ENCODE measurements around the gene EN2. TPM values are rescaled to one million over a fixed set of nuclear protein-coding genes. Genes with fewer than 3 reads are reported as not detected.

Gene EN2
- polyA plus RNA-seq, 2 of the 4 experiments (the other 2 are of a cell fraction), result 0.53 to 0.54 TPM

GRCh38 chr7:155450558-155450969 lies 7.4 kb upstream of the EN2 start:
- WGBS (ENCODE audit: missing lambda C conversion rate), result 12% methylated on average over 15 of the region's 24 CpGs
- peak in 1 of 2 experiments; percentile 5; a peak in 2 of 6 replicates for ATAC-seq
- no peak overlapping the region for H3K27ac ChIP-seq
- H3K4me3 ChIP-seq, result no peak overlapping the region; the same call in 2 of the 3 replicates
- no peak for DNase-seq (ENCODE audit: low read depth in 1 of 2, low spot score in 1 of 2)
- ChIA-PET POLR2A (no interaction called here), CTCF (interaction anchor here (0.6 to 1.5 kb wide), 3 partner anchors 71 to 523 kb away, joined by 3 read pairs; no protein-coding TSS in a partner anchor)
- FAIRE-seq, result no peak
- no peaks in the 10 kb centered on the region for H3K9me3 ChIP-seq
- no peak for TF ChIP-seq POLR2A (IDR thresholded peaks at IDR 0.05; ENCODE audit: low read length)
- no peak for TF ChIP-seq TFCP2L1 (CRISPR knock-in tag; IDR thresholded peaks at IDR 0.05)
- no peak for TF ChIP-seq RARB (CRISPR knock-in tag; IDR thresholded peaks at IDR 0.05)
- no peak for TF ChIP-seq BCL3 (IDR thresholded peaks at IDR 0.05)
- no peak for TF ChIP-seq EHMT2 (IDR thresholded peaks at IDR 0.05; ENCODE audit: low read depth)
- no peak for TF ChIP-seq ESRRA (IDR thresholded peaks at IDR 0.05; ENCODE audit: borderline replicate concordance, low read length)
- TF ChIP-seq MAFK (IDR thresholded peaks at IDR 0.05; ENCODE audit: partially characterized antibody), result no peak
- TF ChIP-seq BHLHE40 (IDR thresholded peaks at IDR 0.05; ENCODE audit: low read depth, low read length), result no peak
- TF ChIP-seq EHF (CRISPR knock-in tag; IDR thresholded peaks at IDR 0.05), result no peak
- TF ChIP-seq TP53 (CRISPR knock-in tag; IDR thresholded peaks at IDR 0.05), result no peak
- no peak for TF ChIP-seq PHF8 (IDR thresholded peaks at IDR 0.05; ENCODE audit: borderline replicate concordance, low read depth)
- TF ChIP-seq HDAC2 (IDR thresholded peaks at IDR 0.05), result no peak
- no peak for TF ChIP-seq HMGXB4 (CRISPR knock-in tag; IDR thresholded peaks at IDR 0.05; ENCODE audit: borderline replicate concordance)
- peak overlapping the region; percentile 46 for H3K4me2 ChIP-seq
- peaks cover 16% of the 10 kb centered on the region; the same call in 2 of the 3 replicates for H3K4me1 ChIP-seq

- ChIA-PET POLR2A (no interaction called here), CTCF (interaction anchor here (0.6 kb wide), 1 partner anchor 228 kb away, joined by 3 read pairs; no protein-coding TSS in a partner anchor)
- H3K4me1 ChIP-seq, result peaks cover 16% of the 10 kb centered on the region; the same call in 2 of the 3 replicates
- ATAC-seq, result no peak; a peak in 1 of 6 replicates
- 35% methylated on average over 45 of the region's 46 CpGs for WGBS (ENCODE audit: missing lambda C conversion rate)
- H3K4me3 ChIP-seq, result no peak overlapping the region; the same call in 2 of the 3 replicates
- no peak for DNase-seq (ENCODE audit: low read depth in 1 of 2, low spot score in 1 of 2)
- no peak for TF ChIP-seq HOXA7 (CRISPR knock-in tag; IDR thresholded peaks at IDR 0.05)
- no peak for TF ChIP-seq EHF (CRISPR knock-in tag; IDR thresholded peaks at IDR 0.05)
- TF ChIP-seq HDAC2 (IDR thresholded peaks at IDR 0.05), result no peak
- no peak for TF ChIP-seq MAZ (IDR thresholded peaks at IDR 0.05; ENCODE audit: borderline replicate concordance, low read depth, low read length)
- no peak for TF ChIP-seq USF2 (IDR thresholded peaks at IDR 0.05)
- peak overlapping the region; percentile 46 for H3K4me2 ChIP-seq
- FAIRE-seq, result no peak
- no peak overlapping the region for H3K27ac ChIP-seq
- no peaks in the 10 kb centered on the region for H3K9me3 ChIP-seq
These were observed 6.7 kb upstream of the EN2 start for GRCh38 chr7:155450970-155451801.

GRCh38 chr7:155451840-155452239 lies 6.1 kb upstream of the EN2 start:
- DNase-seq (ENCODE audit: low read depth in 1 of 2, low spot score in 1 of 2) (no peak), ATAC-seq (no peak), FAIRE-seq (no peak)
- ChIA-PET POLR2A (no interaction called here), CTCF (interaction anchor here (1.3 kb wide), 1 partner anchor 15 kb away, joined by 3 read pairs; no protein-coding TSS in a partner anchor)
- Histone ChIP-seq H3K9me3 (no peaks in the 10 kb centered on the region), H3K4me2 (no peak overlapping the region; the same call in 2 of the 3 replicates), H3K4me1 (peaks cover 16% of the 10 kb centered on the region; the same call in 2 of the 3 replicates), H3K27ac (no peak overlapping the region), H3K4me3 (no peak overlapping the region)
- 53% methylated on average over 9 of the region's 9 CpGs for WGBS (ENCODE audit: missing lambda C conversion rate)
- TF ChIP-seq CHD4 (IDR thresholded peaks at IDR 0.05; ENCODE audit: borderline replicate concordance) (no peak), BHLHE40 (IDR thresholded peaks at IDR 0.05; ENCODE audit: low read depth, low read length) (no peak), ATOH8 (CRISPR knock-in tag; IDR thresholded peaks at IDR 0.05; ENCODE audit: low read depth) (no peak), TFCP2L1 (CRISPR knock-in tag; IDR thresholded peaks at IDR 0.05) (no peak), ZC3H11A (IDR thresholded peaks at IDR 0.05) (no peak), HDAC2 (IDR thresholded peaks at IDR 0.05) (no peak), KDM5A (IDR thresholded peaks at IDR 0.05) (no peak), MYC (IDR thresholded peaks at IDR 0.05; ENCODE audit: borderline replicate concordance, low read length) (no peak), ZSCAN20 (CRISPR knock-in tag; IDR thresholded peaks at IDR 0.05) (no peak), POLR2A (IDR thresholded peaks at IDR 0.05; ENCODE audit: low read length) (no peak), EHMT2 (IDR thresholded peaks at IDR 0.05; ENCODE audit: low read depth) (no peak), NPAS2 (CRISPR knock-in tag; IDR thresholded peaks at IDR 0.05; ENCODE audit: borderline replicate concordance) (no peak)
